Measurements from ENCODE around the gene DNER. TPM values are rescaled to one million over a fixed set of nuclear protein-coding genes. Genes with fewer than 3 reads are reported as not detected.
"Not testable (repeated sequence)": the region's sequence is repeated elsewhere in the genome, so short reads cannot be mapped to it uniquely, and the experiment has no call there.

Gene DNER
- total RNA-seq, 1 experiment from 2014 or later, result 0.28 TPM

GRCh38 chr2:229752970-229753729, 38.8 kb upstream of the DNER start:
- H3K4me3 ChIP-seq, result no peak overlapping the region
- H3K27ac ChIP-seq, result no peak overlapping the region
- H3K9me2 ChIP-seq (ENCODE audit: insufficient read depth), result no peaks in the 10 kb centered on the region
- H3K4me1 ChIP-seq (replicated peaks; ENCODE audit: insufficient read depth), result no peaks in the 10 kb centered on the region; the same call in 1 of the 2 replicates
- no peak for DNase-seq
- H3K79me2 ChIP-seq (ENCODE audit: low read depth), result no peaks in the 10 kb centered on the region
- no TSS peak for BruUV-seq (replicated peaks)
- intact Hi-C loops (cut with micrococcal nuclease; ENCODE audit: unreplicated experiment), result no loop called here
- no peak overlapping the region for H3K4me2 ChIP-seq
- TF ChIP-seq CTCF (conservative IDR thresholded peaks at IDR 0.05), result no peak
- TF ChIP-seq EZH2 (IDR thresholded peaks at IDR 0.05; ENCODE audit: low read depth), result no peak
- H3F3A ChIP-seq (ENCODE audit: insufficient read depth, low read depth), result no peaks in the 10 kb centered on the region
- no peaks in the 10 kb centered on the region for H3K9me3 ChIP-seq (ENCODE audit: insufficient read depth, low read depth)
- H3K36me3 ChIP-seq (ENCODE audit: low read depth), result no peaks in the 10 kb centered on the region
- no peaks in the 10 kb centered on the region for H3K27me3 ChIP-seq (ENCODE audit: insufficient read depth, low read depth)
- POLR2A ChIA-PET (ENCODE audit: unreplicated experiment), result no interaction called here
- CTCF ChIA-PET, result interaction anchor here (0.6 kb wide), 2 partner anchors 702 to 996 kb away, joined by 3 to 5 read pairs; no protein-coding TSS in a partner anchor
- no peak overlapping the region for H2AFZ ChIP-seq
- H4K20me1 ChIP-seq (ENCODE audit: insufficient read depth), result no peaks in the 10 kb centered on the region

- no TSS peak for BruUV-seq (replicated peaks)
- Histone ChIP-seq H3K9me3 (ENCODE audit: insufficient read depth, low read depth) (no peaks in the 10 kb centered on the region), H3K27me3 (ENCODE audit: insufficient read depth, low read depth) (no peaks in the 10 kb centered on the region), H3K36me3 (ENCODE audit: low read depth) (no peaks in the 10 kb centered on the region), H3K79me2 (ENCODE audit: low read depth) (no peaks in the 10 kb centered on the region), H3K4me3 (no peak overlapping the region), H3K4me2 (no peak overlapping the region), H3K27ac (no peak overlapping the region), H2AFZ (no peak overlapping the region), H4K20me1 (ENCODE audit: insufficient read depth) (no peaks in the 10 kb centered on the region), H3F3A (ENCODE audit: insufficient read depth, low read depth) (no peaks in the 10 kb centered on the region), H3K9me2 (ENCODE audit: insufficient read depth) (no peaks in the 10 kb centered on the region), H3K4me1 (replicated peaks; ENCODE audit: insufficient read depth) (no peaks in the 10 kb centered on the region; the same call in 1 of the 2 replicates)
- TF ChIP-seq EZH2 (IDR thresholded peaks at IDR 0.05; ENCODE audit: low read depth) (no peak), CTCF (conservative IDR thresholded peaks at IDR 0.05) (no peak)
- no peak for DNase-seq
- ChIA-PET CTCF (no interaction called here), POLR2A (ENCODE audit: unreplicated experiment) (no interaction called here)
- intact Hi-C loops (cut with micrococcal nuclease; ENCODE audit: unreplicated experiment), result no loop called here
Observed at GRCh38 chr2:229749779-229750178, 35.4 kb upstream of the DNER start.

- Histone ChIP-seq H3K79me2 (ENCODE audit: low read depth) (no peaks in the 10 kb centered on the region), H3K27me3 (ENCODE audit: insufficient read depth, low read depth) (no peaks in the 10 kb centered on the region), H3F3A (ENCODE audit: insufficient read depth, low read depth) (no peaks in the 10 kb centered on the region), H3K27ac (no peak overlapping the region), H3K4me3 (no peak overlapping the region), H3K36me3 (ENCODE audit: low read depth) (no peaks in the 10 kb centered on the region), H3K9me2 (ENCODE audit: insufficient read depth) (no peaks in the 10 kb centered on the region), H4K20me1 (ENCODE audit: insufficient read depth) (no peaks in the 10 kb centered on the region), H3K9me3 (ENCODE audit: insufficient read depth, low read depth) (no peaks in the 10 kb centered on the region), H3K4me2 (no peak overlapping the region), H3K4me1 (replicated peaks; ENCODE audit: insufficient read depth) (no peaks in the 10 kb centered on the region; the same call in 1 of the 2 replicates), H2AFZ (no peak overlapping the region)
- no peak for DNase-seq
- TF ChIP-seq CTCF (conservative IDR thresholded peaks at IDR 0.05), result no peak
- no peak for TF ChIP-seq EZH2 (IDR thresholded peaks at IDR 0.05; ENCODE audit: low read depth)
- BruUV-seq (replicated peaks), result no TSS peak
- ChIA-PET CTCF (no interaction called here), POLR2A (ENCODE audit: unreplicated experiment) (no interaction called here)
- intact Hi-C loops (cut with micrococcal nuclease; ENCODE audit: unreplicated experiment), result no loop called here
Observed at GRCh38 chr2:229748950-229749349, 34.6 kb upstream of the DNER start.

GRCh38 chr2:229742691-229743090, 28.3 kb upstream of the DNER start:
- CTCF ChIA-PET; H3K27ac ChIP-seq; intact Hi-C loops (cut with micrococcal nuclease; ENCODE audit: unreplicated experiment); H3K4me1 ChIP-seq (replicated peaks; ENCODE audit: insufficient read depth); H3K27me3 ChIP-seq (ENCODE audit: insufficient read depth, low read depth); H3K9me2 ChIP-seq (ENCODE audit: insufficient read depth); H3K9me3 ChIP-seq (ENCODE audit: insufficient read depth, low read depth); H3K4me2 ChIP-seq; H3K4me3 ChIP-seq; POLR2A ChIA-PET (ENCODE audit: unreplicated experiment); H4K20me1 ChIP-seq (ENCODE audit: insufficient read depth); DNase-seq; H3K36me3 ChIP-seq (ENCODE audit: low read depth); BruUV-seq (replicated peaks); H3F3A ChIP-seq (ENCODE audit: insufficient read depth, low read depth); H3K79me2 ChIP-seq (ENCODE audit: low read depth); H2AFZ ChIP-seq: not testable (repeated sequence)
